Progenitor cell of endocrine pancreas (in vitro differentiated cells): ENCODE measurements around the gene RNASE12. TPM values are rescaled to one million over a fixed set of nuclear protein-coding genes. Genes with fewer than 3 reads are reported as not detected.

Experiments
- DNase-seq: peaks from one replicate; pipeline ENCODE4 v3.0.0; 2021; ENCODE audit warnings: low spot score; ENCODE audit not compliant: unreplicated experiment
- H3K27ac Mint-ChIP-seq: 2 replicates; pipeline ENCODE4 v1.8.0; 2021; ENCODE audit warnings: mild to moderate bottlenecking, moderate library complexity, mixed read lengths
- H3K27me3 Mint-ChIP-seq: 2 replicates; pipeline ENCODE4 v1.8.0; 2021; ENCODE audit warnings: mixed read lengths
- H3K36me3 Mint-ChIP-seq: 2 replicates; pipeline ENCODE4 v1.8.0; 2022; ENCODE audit warnings: mixed read lengths; ENCODE audit not compliant: insufficient read depth
- H3K4me1 Mint-ChIP-seq: 2 replicates; pipeline ENCODE4 v1.8.0; 2021; ENCODE audit warnings: low read depth, mixed read lengths
- H3K4me3 Mint-ChIP-seq: 2 replicates; pipeline ENCODE4 v1.8.0; 2021; ENCODE audit warnings: low read depth, mild to moderate bottlenecking, moderate library complexity, mixed read lengths
- H3K9me3 Mint-ChIP-seq: 2 replicates; pipeline ENCODE4 v1.8.0; 2021; ENCODE audit warnings: low read depth, mixed read lengths
- CTCF ChIP-seq: fragments of 200-600 bp; sonication (generic); IDR thresholded peaks from one replicate; pipeline ENCODE4 v1.5.0; 2021; ENCODE audit warnings: antibody characterized with exemption, mild to moderate bottlenecking; ENCODE audit not compliant: unreplicated experiment
- total RNA-seq: library from RNA; stranded (reverse); gene quantifications from 2 replicates; pipeline ENCODE4 v1.2.1, GENCODE V29; 2021

Gene RNASE12
- total RNA-seq, 1 donor from 2014 or later = not detected

GRCh38 chr14:20551606-20552005 is 39.6 kb downstream of the RNASE12 start:
- DNase-seq = no peak
- Mint-ChIP-seq H3K4me3 (no peak overlapping the region), H3K27ac (no peak overlapping the region), H3K4me1 (peaks cover 9% of the 10 kb centered on the region), H3K9me3 (no peaks in the 10 kb centered on the region), H3K36me3 (no peaks in the 10 kb centered on the region), H3K27me3 (no peaks in the 10 kb centered on the region)
- no peak for TF ChIP-seq CTCF

GRCh38 chr14:20550926-20551325 is 40.2 kb downstream of the RNASE12 start:
- H3K27me3 Mint-ChIP-seq = no peaks in the 10 kb centered on the region
- H3K9me3 Mint-ChIP-seq = no peaks in the 10 kb centered on the region
- no peaks in the 10 kb centered on the region for H3K36me3 Mint-ChIP-seq
- DNase-seq = no peak
- no peak overlapping the region for H3K4me3 Mint-ChIP-seq
- H3K4me1 Mint-ChIP-seq = peaks cover 10% of the 10 kb centered on the region
- H3K27ac Mint-ChIP-seq = no peak overlapping the region
- TF ChIP-seq CTCF = no peak

GRCh38 chr14:20548414-20549158 is 42.6 kb downstream of the RNASE12 start:
- no peak for TF ChIP-seq CTCF
- DNase-seq = no peak
- H3K27me3 Mint-ChIP-seq = no peaks in the 10 kb centered on the region
- H3K4me1 Mint-ChIP-seq = peaks cover 10% of the 10 kb centered on the region
- H3K36me3 Mint-ChIP-seq = no peaks in the 10 kb centered on the region
- H3K27ac Mint-ChIP-seq = no peak overlapping the region
- H3K9me3 Mint-ChIP-seq = no peaks in the 10 kb centered on the region
- no peak overlapping the region for H3K4me3 Mint-ChIP-seq

GRCh38 chr14:20546877-20547276 is 44.3 kb downstream of the RNASE12 start:
- Mint-ChIP-seq H3K27me3 (peaks cover 3% of the 10 kb centered on the region), H3K27ac (peak overlapping the region; percentile 77), H3K4me3 (no peak overlapping the region), H3K36me3 (no peaks in the 10 kb centered on the region), H3K9me3 (no peaks in the 10 kb centered on the region), H3K4me1 (peaks cover 10% of the 10 kb centered on the region)
- TF ChIP-seq CTCF = no peak
- no peak for DNase-seq

Other genes with a start within 250 kb of the RNASE12 start
- gene PARP2, start 247.7 kb downstream of the RNASE12 start, total RNA-seq = 32.2 and 35.6 TPM in 2 replicates
- gene TEP1, start 177.9 kb downstream of the RNASE12 start, total RNA-seq = 26.5 and 28.5 TPM in 2 replicates
- gene KLHL33, start 155.2 kb downstream of the RNASE12 start, total RNA-seq = 0.04 and 0.05 TPM in 2 replicates
- 89.0 and 94.4 TPM in 2 replicates for gene OSGEP, start 136.6 kb downstream of the RNASE12 start, total RNA-seq
- 309 and 322 TPM in 2 replicates for gene APEX1, start 136.2 kb downstream of the RNASE12 start, total RNA-seq
- gene PIP4P1, start 129.9 kb downstream of the RNASE12 start, total RNA-seq = 41.1 and 45.6 TPM in 2 replicates
- gene PNP, start 122.0 kb downstream of the RNASE12 start, total RNA-seq = 45.9 and 48.9 TPM in 2 replicates
- gene RNASE10, start 85.8 kb downstream of the RNASE12 start, total RNA-seq = 1.3 and 1.5 TPM in 2 replicates
- not detected in 2 replicates for gene RNASE9, start 30.3 kb downstream of the RNASE12 start, total RNA-seq
- not detected in 2 replicates for gene RNASE11, start 3.4 kb downstream of the RNASE12 start, total RNA-seq
- gene OR6S1, start 50.3 kb upstream of the RNASE12 start, total RNA-seq = not detected in 2 replicates
- gene RNASE4, start 93.2 kb upstream of the RNASE12 start, total RNA-seq = 5.7 TPM in 2 replicates
- 8.0 and 8.3 TPM in 2 replicates for gene ANG, start 97.4 kb upstream of the RNASE12 start, total RNA-seq
- not detected in 2 replicates for gene EDDM3A, start 154.5 kb upstream of the RNASE12 start, total RNA-seq
- not detected in 2 replicates for gene EDDM3B, start 177.0 kb upstream of the RNASE12 start, total RNA-seq
- not detected in 2 replicates for gene RNASE6, start 189.9 kb upstream of the RNASE12 start, total RNA-seq
- 4.5 and 7.1 TPM in 2 replicates for gene RNASE1, start 211.5 kb upstream of the RNASE12 start, total RNA-seq